GM21423 (cell line): ENCODE results near the gene RNF113B.
A peak's percentile ranks its signal among the peaks of the same experiment; 100 is the strongest.

Experiments
- ATAC-seq: cut with Tn5 transposase; IDR thresholded peaks from one replicate; pipeline ENCODE4 v1.9.1; 2021; ENCODE audit warnings: mild to moderate bottlenecking, moderate library complexity; ENCODE audit not compliant: unreplicated experiment

The RNF113B gene

GRCh38 chr13:98175043-98175442 is 2.0 kb downstream of the RNF113B start:
- no peak for ATAC-seq

GRCh38 chr13:98174307-98174706 is 2.8 kb downstream of the RNF113B start:
- no peak for ATAC-seq

- no peak for ATAC-seq
These were observed 3.5 kb downstream of the RNF113B start for GRCh38 chr13:98173431-98174152.

- no peak for ATAC-seq
These were observed 4.3 kb downstream of the RNF113B start for GRCh38 chr13:98172590-98173422.

GRCh38 chr13:98171900-98172589 is 5.0 kb downstream of the RNF113B start:
- no peak for ATAC-seq

GRCh38 chr13:98169331-98169730 is 7.7 kb downstream of the RNF113B start:
- ATAC-seq, result no peak

GRCh38 chr13:98162935-98163334 is 14.1 kb downstream of the RNF113B start:
- no peak for ATAC-seq

- ATAC-seq, result no peak
These were observed 18.7 kb downstream of the RNF113B start for GRCh38 chr13:98158172-98158899.

GRCh38 chr13:98157609-98158008 is 19.5 kb downstream of the RNF113B start:
- ATAC-seq, result no peak

GRCh38 chr13:98157188-98157587 is 19.9 kb downstream of the RNF113B start:
- ATAC-seq, result no peak

- ATAC-seq, result no peak
These were observed 20.8 kb downstream of the RNF113B start for GRCh38 chr13:98156259-98156658.

- no peak for ATAC-seq
These were observed 21.5 kb downstream of the RNF113B start for GRCh38 chr13:98155475-98156109.

- no peak for ATAC-seq
These were observed 26.1 kb downstream of the RNF113B start for GRCh38 chr13:98150832-98151479.

- no peak for ATAC-seq
These were observed 29.5 kb downstream of the RNF113B start for GRCh38 chr13:98147521-98147920.

GRCh38 chr13:98144801-98145350 is 32.2 kb downstream of the RNF113B start:
- ATAC-seq, result no peak

- ATAC-seq, result no peak
These were observed 32.9 kb downstream of the RNF113B start for GRCh38 chr13:98144027-98144741.

- ATAC-seq, result peak; percentile 6
These were observed 33.5 kb downstream of the RNF113B start for GRCh38 chr13:98143601-98144026.

- ATAC-seq, result peak; percentile 25
These were observed 33.9 kb downstream of the RNF113B start for GRCh38 chr13:98143157-98143553.
